CD4-positive, alpha-beta T cell treated with Interleukin-17A for 1 hour (primary cell): ENCODE data around the gene MDFI.

Experiments used
- DNase-seq: peaks from one replicate; pipeline ENCODE4 v3.0.0-alpha.2; 2020

Gene MDFI

DNA sequence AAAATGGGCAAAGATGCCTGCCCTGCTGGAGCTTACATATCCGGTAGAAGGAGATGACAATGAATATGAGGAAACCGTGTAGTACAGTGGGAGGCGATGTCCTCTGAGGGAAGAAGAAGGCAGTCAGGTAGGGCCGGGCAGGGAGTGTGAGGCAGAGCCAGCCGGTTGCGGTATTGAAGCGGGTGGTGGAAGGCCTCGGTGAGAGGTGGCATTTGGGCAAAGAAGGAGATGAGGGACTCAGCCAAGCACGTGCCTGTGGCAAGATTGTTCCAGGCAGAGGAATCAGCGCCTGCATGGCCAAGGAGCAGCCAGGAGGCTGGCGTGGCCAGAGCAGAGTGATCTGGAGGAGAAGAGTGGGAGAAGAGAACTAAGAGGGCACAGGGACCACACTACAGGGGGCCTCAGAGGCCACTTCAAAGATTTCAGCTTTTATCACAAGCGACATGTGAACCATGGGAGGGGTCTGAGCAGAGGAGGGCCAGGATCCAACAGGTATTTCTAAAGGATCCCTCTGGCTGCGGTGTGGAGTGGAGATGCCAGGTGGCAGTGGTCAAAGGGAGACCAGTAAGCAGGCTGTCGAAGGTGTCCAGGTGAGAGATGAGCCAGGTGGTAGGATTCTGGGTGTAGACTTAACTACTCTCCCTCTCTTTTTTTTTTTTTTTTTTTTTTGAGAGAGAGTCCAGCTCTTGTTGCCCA, 13.8 kb downstream of the MDFI start:
- DNase-seq, result no peak

GRCh38 chr6:41652866-41653652, 14.8 kb downstream of the MDFI start:
- no peak for DNase-seq

DNA sequence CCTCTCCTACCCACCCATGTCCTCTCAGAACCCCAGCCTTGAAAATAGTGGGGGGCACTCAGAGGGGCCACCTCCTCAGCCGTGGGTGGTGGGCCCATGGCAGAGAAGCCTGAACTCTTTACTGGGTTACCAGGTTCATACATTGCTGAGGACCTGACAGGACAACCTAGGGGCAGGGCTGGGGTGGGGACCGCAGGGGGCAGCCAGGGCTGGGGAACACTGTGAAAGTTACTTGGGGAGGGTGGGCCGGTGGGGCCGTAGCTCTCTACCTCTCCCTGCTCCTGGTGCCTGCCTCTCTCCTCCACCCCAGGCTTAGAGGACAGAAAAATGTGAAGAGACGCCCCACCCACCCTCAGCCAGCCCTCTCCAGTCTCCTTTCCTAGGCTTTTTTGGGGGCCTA, 15.4 kb downstream of the MDFI start:
- no peak for DNase-seq

DNA sequence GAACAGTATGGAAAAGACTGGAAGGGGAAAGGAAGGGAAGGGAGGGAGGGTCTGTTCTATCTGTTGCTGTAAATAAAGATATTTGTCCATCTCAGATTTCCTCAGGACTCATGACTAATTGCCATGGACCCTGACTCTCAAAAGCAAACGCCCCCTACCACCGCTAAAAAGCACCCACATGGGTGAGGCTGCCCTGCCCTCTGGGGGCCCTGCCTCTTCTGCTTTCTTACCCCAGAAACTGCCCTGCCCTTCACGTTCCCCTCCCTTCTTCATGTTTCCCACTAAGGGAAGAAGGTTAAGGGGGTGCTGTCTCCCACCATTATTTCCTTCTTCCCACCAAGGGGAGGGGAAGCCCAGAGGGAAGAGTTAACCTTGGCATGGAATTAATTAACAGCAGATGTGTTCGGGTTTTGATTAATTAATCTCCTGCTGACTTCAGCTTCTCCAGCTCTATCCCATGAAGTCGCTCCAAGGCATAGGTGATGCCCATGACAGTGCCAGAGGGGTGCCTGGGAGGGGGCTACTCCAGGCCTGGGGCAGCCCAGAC, 16.0 kb downstream of the MDFI start:
- DNase-seq, result no peak

DNA sequence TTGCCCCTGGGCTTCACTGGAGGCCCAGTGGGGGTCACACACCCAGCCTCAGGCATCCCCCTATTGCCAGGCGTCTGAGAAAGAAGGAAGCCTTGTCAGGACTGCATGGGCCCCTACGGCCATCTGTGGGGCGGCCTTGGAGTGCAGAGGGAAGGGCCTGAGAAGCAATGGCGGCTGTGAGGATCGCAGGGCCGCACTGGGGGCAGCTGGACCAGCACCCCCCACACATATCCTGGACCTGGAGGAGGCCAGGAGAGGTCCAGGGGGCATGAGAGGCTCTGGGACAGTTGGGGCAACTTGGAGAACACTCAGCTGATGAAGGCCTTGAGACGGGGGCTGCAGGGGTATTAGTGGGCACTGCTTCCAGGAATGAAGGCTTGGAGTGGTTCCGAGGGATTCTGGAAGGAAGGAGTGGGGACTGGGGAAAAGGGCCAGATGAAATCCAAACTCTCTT, 16.5 kb downstream of the MDFI start:
- no peak for DNase-seq

DNA sequence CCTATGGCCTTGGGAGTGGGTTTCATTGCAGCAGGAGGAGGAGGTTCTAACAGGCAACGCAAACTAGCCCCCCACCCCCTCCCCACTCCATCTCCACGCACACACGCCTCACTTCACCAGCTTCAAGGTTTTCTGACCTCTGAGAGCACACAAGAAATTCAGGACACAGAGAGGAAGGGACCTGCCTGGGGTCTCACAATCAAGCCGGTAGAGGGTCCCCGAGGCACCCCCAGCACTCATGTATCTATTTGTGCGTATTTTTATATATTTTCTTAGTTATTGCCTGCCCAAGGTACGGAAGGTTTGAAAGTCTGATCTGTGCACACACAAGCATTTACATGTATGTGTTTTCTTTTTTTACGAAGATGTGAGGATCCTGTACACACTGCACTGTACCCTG, 16.9 kb downstream of the MDFI start:
- no peak for DNase-seq

- DNase-seq, result no peak
Observed at GRCh38 chr6:41655646-41656001, 17.4 kb downstream of the MDFI start.

GRCh38 chr6:41656002-41656691, 17.9 kb downstream of the MDFI start:
- no peak for DNase-seq

DNA sequence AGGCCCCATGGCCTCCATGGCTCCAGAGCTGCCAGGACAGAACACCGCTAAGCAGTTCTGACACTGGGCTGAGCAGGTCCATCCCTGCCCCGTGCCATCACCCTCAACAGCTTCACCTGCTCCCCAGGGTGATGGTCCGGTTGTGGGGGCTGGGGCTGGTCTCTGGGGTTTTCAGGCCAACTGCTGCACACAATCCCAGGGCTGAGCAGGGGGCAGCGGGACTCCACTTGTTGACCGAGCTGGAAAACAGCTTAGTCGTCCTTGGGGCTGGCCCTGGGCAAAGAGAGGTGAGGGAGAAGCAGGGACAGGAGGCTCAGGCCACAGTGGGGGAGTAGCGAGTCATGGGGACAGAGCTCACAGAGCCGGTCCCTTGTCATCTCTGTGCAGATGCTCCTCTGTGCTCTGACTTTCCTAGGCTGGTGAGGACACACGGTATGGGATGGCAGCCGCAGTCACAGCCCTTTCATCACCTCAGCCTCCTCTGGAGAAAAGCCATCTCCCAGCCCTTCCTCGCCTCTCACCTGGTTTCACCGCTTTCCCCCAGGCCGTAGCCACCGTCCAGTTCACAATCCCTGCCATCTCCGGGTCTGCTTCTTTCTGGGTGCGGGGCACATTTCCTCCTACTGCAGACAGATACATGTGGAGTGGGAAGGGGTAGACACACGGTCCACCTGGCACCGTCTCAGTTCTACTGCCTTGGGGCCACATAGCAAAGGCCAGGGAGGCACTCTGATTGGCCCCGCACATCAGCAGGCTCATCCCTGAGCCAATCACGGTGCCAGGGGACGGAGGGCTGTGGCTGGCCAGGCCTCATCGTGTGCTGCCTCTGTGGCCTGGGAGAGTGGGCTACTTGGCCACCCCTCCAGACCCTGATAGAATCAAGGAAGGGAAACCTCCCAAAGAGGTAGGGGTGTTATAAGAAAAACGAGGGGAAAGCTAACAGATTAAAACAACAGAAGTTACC, 19.1 kb downstream of the MDFI start:
- no peak for DNase-seq

GRCh38 chr6:41658636-41659035, 20.4 kb downstream of the MDFI start:
- DNase-seq, result no peak

GRCh38 chr6:41659935-41660334, 21.7 kb downstream of the MDFI start:
- no peak for DNase-seq

DNA sequence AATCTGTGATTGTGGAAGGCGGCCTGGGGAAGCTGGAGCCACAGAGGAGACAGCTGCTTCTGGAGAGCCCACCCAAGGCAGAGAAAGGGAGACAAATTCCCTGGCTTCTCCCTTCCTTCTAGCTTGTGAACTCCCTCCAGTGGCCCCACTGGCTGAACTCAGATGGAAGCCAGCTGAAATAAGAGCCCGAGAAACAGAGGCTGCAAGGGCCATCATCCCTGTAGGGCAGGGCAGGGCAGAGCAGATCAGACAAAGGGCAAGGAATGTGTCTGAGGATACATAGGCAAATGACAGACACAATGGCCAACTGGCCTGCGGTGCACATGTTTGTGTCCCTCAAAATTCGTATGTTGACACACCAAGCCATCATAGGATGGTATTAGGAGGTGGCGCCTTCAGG, 25.3 kb downstream of the MDFI start:
- DNase-seq, result no peak

- no peak for DNase-seq
Observed at GRCh38 chr6:41664271-41664670, 26.0 kb downstream of the MDFI start.

- no peak for DNase-seq
Observed at GRCh38 chr6:41667195-41667594, 28.9 kb downstream of the MDFI start.

DNA sequence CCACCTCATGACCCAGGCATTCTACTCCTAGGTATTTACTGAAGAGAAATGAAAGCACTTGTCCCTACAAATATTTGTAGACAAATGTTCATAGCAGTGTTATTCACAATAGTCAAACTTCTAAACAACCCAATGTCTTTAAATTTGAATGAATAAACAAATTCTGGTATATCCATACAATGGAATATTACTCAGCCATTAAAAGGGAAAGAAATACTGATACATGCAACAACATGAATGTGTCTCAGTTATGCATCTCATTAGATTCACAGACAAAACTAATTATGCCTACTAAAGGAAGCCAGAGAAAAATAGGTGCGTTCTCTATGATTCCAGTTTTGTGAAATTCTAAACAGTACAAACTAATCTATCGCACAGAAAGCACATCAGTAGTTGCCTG, 30.7 kb downstream of the MDFI start:
- DNase-seq, result no peak

DNA sequence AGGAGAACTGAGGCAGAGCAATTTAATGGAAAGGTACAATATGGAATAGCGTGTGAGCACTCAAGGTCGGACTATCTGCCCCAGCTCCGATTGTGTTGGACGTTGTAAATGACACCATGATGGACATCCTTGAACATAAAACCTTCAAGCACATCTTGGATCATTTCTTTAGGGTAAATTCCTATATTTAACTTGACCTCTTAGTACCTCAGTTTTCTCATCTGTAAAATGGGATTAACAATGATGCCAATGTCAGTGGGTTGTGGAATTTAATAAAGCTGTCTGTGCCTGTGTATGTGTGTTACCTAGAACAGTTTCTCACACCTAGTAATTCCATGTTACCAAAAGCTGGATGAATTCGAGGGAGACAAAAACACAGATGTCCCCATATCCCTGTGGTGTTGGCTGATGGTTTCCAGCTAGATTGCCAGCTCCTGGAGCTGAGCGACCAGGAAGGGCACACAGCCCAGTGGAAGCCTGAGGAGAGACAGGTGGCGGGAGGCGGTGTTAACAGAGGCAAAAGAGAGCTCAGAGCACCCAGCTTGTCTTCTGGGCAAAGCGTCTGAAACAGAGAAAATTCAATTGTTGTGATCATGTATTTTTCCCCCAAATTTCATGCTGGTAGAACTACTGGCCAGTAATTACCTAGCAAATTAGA, 32.6 kb downstream of the MDFI start:
- DNase-seq, result no peak

GRCh38 chr6:41671376-41671775, 33.1 kb downstream of the MDFI start:
- DNase-seq, result no peak

- no peak for DNase-seq
Observed at GRCh38 chr6:41672016-41672415, 33.7 kb downstream of the MDFI start.

DNA sequence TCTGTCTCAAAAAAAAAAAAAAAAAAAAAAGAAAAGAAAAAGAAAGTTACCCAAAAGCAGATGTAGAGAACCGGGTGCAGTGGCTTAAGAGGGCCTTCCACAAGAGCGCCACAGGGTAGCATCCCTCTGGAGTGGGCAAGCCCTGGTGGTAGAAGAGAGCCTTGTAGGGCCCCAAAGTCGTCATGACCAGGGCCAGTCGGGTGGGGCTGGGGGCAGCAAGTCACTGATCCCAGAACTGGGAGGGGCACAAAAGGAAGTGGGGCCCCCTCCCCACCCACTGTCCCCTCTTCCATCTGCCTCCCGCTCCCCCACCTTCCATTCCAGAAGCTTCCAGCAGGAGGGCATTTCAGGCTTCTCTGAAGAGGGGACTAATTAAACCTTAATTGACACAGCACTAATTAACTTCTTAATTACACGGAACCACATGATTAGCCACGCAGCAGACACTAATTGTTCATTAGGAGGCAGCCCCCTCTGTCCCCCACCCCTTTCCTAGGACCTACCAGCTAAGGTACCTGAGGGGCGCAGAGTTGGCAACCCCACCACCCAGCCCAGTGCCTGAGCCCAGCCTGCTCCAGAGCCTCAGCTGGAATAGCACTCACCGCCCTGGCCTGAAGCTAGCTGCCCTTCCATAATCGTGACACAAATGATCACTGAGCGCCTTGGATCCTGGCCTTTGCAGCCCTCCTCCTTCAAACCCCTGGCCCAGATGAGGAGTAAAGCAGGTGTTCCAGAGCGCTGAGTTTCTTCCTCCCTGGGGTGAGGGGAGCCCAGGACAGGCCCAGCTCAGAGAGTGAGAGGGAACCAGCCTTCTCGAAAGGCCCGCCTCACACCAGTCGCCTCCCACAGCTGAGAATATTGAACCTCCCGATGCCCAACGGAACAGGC, 34.8 kb downstream of the MDFI start:
- DNase-seq, result no peak

DNA sequence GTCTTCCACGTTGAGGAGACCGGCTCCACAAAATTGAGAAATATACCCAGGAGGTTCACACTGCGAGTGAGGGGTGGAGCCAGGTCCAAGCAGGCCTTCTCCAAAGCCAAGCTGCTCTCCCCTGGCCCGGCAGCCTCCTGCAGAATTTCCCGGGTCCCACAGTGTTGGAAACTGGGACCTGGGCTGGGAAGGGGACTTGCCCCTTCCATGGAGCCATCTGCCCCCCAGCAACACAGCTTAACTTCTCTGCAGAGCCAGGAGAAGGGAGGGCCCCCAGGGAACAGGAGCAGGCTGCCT, 35.4 kb downstream of the MDFI start:
- DNase-seq, result no peak
